Endothelial cell of umbilical vein (primary cell): ENCODE data around the gene KIF3A. TPM values are rescaled to one million over a fixed set of nuclear protein-coding genes. Genes with fewer than 3 reads are reported as not detected.

Experiments used
- BruUV-seq: library from RNA; stranded (reverse); fragments of 400-500 nt; replicated peaks from 2 replicates; lab custom pipeline; 2021; lab: Mats Ljungman, UMichigan
- CTCF ChIA-PET: fragments of 300-600, 350-600 bp; sonication (Branson Sonifier 250); formaldehyde crosslinking; loops from one replicate; lab custom pipeline; 2021; ENCODE audit warnings: antibody characterized with exemption, inconsistent platforms; lab: Charles Lee
- POLR2A ChIA-PET: fragments of 300-600, 350-600 bp; sonication (Branson Sonifier 250); formaldehyde crosslinking; loops from one replicate; lab custom pipeline; 2021; ENCODE audit warnings: antibody characterized with exemption, inconsistent platforms; lab: Charles Lee
- DNase-seq: peaks from one replicate; pipeline ENCODE4 v3.0.0-alpha.2; 2011; ENCODE audit warnings: low read depth, low spot score
- FAIRE-seq: peaks from 2 replicates; lab custom pipeline; 2011; peaks lifted over from hg19 to GRCh38; lab: Jason Lieb, UNC
- H2AFZ ChIP-seq: 2 replicates; pipeline ENCODE4 v1.6.0; 2012; ENCODE audit warnings: low read depth, low read length, control low read depth, inconsistent platforms
- H3K27ac ChIP-seq: 2 replicates; pipeline ENCODE4 v1.5.1; 2011; ENCODE audit warnings: low read depth, mild to moderate bottlenecking, control low read depth, low read length, moderate library complexity; ENCODE audit not compliant: insufficient read depth
- H3K27me3 ChIP-seq, 2 experiments: 2 replicates each; pipeline versions ENCODE4 v1.6.0 to v1.6.1; 2011; ENCODE audit warnings: low read length in 2 of 2, mixed read lengths in 1 of 2; ENCODE audit not compliant: control insufficient read depth in 2 of 2, insufficient read depth in 2 of 2
- H3K36me3 ChIP-seq, 2 experiments: 2 replicates in 1 of 2; 3 replicates in 1 of 2; pipeline ENCODE4 v1.5.1; 2011; ENCODE audit warnings: low read length in 2 of 2, mild to moderate bottlenecking in 1 of 2, moderate library complexity in 1 of 2; ENCODE audit not compliant: control insufficient read depth in 2 of 2, insufficient read depth in 2 of 2; ENCODE audit errors: extremely low read depth in 1 of 2
- H3K4me1 ChIP-seq: 3 replicates; pipeline ENCODE4 v1.5.1; 2011; ENCODE audit warnings: mild to moderate bottlenecking, low read length; ENCODE audit not compliant: control insufficient read depth, insufficient read depth; ENCODE audit errors: extremely low read depth
- H3K4me2 ChIP-seq: 2 replicates; pipeline ENCODE4 v1.6.1; 2011; ENCODE audit warnings: low read length, control low read depth, mixed read lengths; ENCODE audit not compliant: insufficient read depth
- H3K4me3 ChIP-seq, 3 experiments: fragments of 200-600 bp in 1 of 3; sonication (generic), shearing (Covaris generic) in 1 of 3; replicated peaks in 1 of 3; 2 replicates each; pipeline ENCODE4 v1.5.1; 2011 to 2016; ENCODE audit warnings: control low read depth in 3 of 3, low read length in 3 of 3, mild to moderate bottlenecking in 2 of 3, inconsistent platforms in 1 of 3, low read depth in 1 of 3, moderate library complexity in 1 of 3; ENCODE audit not compliant: insufficient read depth in 1 of 3
- H3K79me2 ChIP-seq: 2 replicates; pipeline ENCODE4 v1.6.0; 2012; ENCODE audit warnings: low read length, inconsistent platforms; ENCODE audit not compliant: control insufficient read depth, insufficient read depth
- H3K9ac ChIP-seq: replicated peaks from 2 replicates; pipeline ENCODE3; 2011; ENCODE audit warnings: low read length, control low read depth; ENCODE audit not compliant: insufficient read depth; ENCODE audit errors: extremely low read depth
- H3K9me1 ChIP-seq: replicated peaks from 3 replicates; pipeline ENCODE4 v1.6.0; 2011; ENCODE audit warnings: mild to moderate bottlenecking, low read length; ENCODE audit not compliant: control insufficient read depth, insufficient read depth; ENCODE audit errors: extremely low read depth
- H3K9me3 ChIP-seq: replicated peaks from 2 replicates; pipeline ENCODE4 v1.5.1; 2012; ENCODE audit warnings: low read length, inconsistent platforms; ENCODE audit not compliant: control insufficient read depth, insufficient read depth
- H4K20me1 ChIP-seq: replicated peaks from 2 replicates; pipeline ENCODE3; 2011; ENCODE audit warnings: mild to moderate bottlenecking, low read length; ENCODE audit not compliant: control insufficient read depth, insufficient read depth; ENCODE audit errors: extremely low read depth
- CTCF ChIP-seq, 2 donors: IDR thresholded peaks; 1 replicate in 1 of 2; 2 replicates in 1 of 2; pipeline ENCODE4 v1.5.1; 2011; ENCODE audit warnings: low read length in 2 of 2, mild to moderate bottlenecking in 2 of 2, moderate library complexity in 2 of 2, control low read depth in 1 of 2, inconsistent platforms in 1 of 2, low read depth in 1 of 2; ENCODE audit not compliant: insufficient read depth in 1 of 2; ENCODE audit errors: extremely low read depth in 1 of 2
- EZH2 ChIP-seq: IDR thresholded peaks from 2 replicates; pipeline ENCODE4 v1.6.1; 2012; ENCODE audit warnings: borderline replicate concordance, low read depth, mild to moderate bottlenecking, moderate library complexity, low read length, inconsistent platforms; ENCODE audit not compliant: severe bottlenecking
- FOS ChIP-seq: IDR thresholded peaks from 2 replicates; pipeline ENCODE4 v1.6.1; 2011; ENCODE audit warnings: mild to moderate bottlenecking, low read length, moderate library complexity, borderline replicate concordance; ENCODE audit not compliant: insufficient read depth
- GATA2 ChIP-seq: IDR thresholded peaks from 2 replicates; pipeline ENCODE4 v1.7.0; 2011; ENCODE audit warnings: low read depth, mild to moderate bottlenecking, moderate library complexity, mixed read lengths, low read length; ENCODE audit not compliant: insufficient read length, insufficient read depth
- JUN ChIP-seq: IDR thresholded peaks from 2 replicates; pipeline ENCODE4 v1.6.1; 2011; ENCODE audit warnings: borderline replicate concordance, low read depth; ENCODE audit not compliant: insufficient read length, insufficient read depth
- MAX ChIP-seq: IDR thresholded peaks from 2 replicates; pipeline ENCODE4 v1.6.1; 2011; ENCODE audit not compliant: insufficient read depth, insufficient read length
- MYC ChIP-seq: IDR thresholded peaks from one replicate; pipeline ENCODE4 v1.6.1; 2011; ENCODE audit warnings: mild to moderate bottlenecking, low read depth, low read length
- POLR2A ChIP-seq: IDR thresholded peaks from 2 replicates; pipeline ENCODE4 v1.6.1; 2012; ENCODE audit warnings: low read depth, mild to moderate bottlenecking, control low read depth, low read length
- POLR2AphosphoS5 ChIP-seq: IDR thresholded peaks from 2 replicates; pipeline ENCODE4 v1.6.1; 2012; ENCODE audit warnings: low read depth, mild to moderate bottlenecking, control low read depth, low read length, moderate library complexity; ENCODE audit not compliant: insufficient read depth
- dilution Hi-C: fragments of 300-500 bp; cut with MboI; formaldehyde crosslinking; loops from one replicate; pipeline ENCODE4 v1.15.0; 2019; ENCODE audit warnings: low sequenced_read_pairs; ENCODE audit not compliant: extremely low pct_ligation_motif_present
- intact Hi-C: fragments of 100-400 bp; cut with micrococcal nuclease; formaldehyde crosslinking; loops from one replicate; pipeline ENCODE4 v1.10.0; 2022
- polyA plus RNA-seq, 4 experiments: library from polyadenylated mRNA; depleted of rRNA in 3 of 4; stranded (reverse) in 3 of 4; unstranded in 1 of 4; fragments of >200 nt; gene quantifications; 2 replicates each; pipeline versions ENCODE4 v1.2.1 to v1.2.3, GENCODE V29; 2011 to 2012; ENCODE audit warnings: missing spikeins in 1 of 4
- total RNA-seq: library from RNA; stranded (reverse); gene quantifications from 2 replicates; pipeline ENCODE4 v1.2.3, GENCODE V29; 2021

KIF3A gene
- total and polyA plus RNA-seq, 2 donors (not counting 3 experiments of a cell fraction or from before 2014, with no cell fraction given), result 3.3 to 11.2 TPM

- CTCF ChIA-PET, result interaction anchor here (1.2 to 4.1 kb wide), 4 partner anchors 17 to 49 kb away, joined by 3 to 17 read pairs (median 10); partner anchors contain the start of gene KIF3A
- Histone ChIP-seq H4K20me1 (no peaks in the 10 kb centered on the region), H3K9ac (no peak overlapping the region)
Measured at GRCh38 chr5:132771503-132771998, 34.2 kb upstream of the KIF3A start.

More at GRCh38 chr5:132771503-132771998, 34.2 kb upstream of the KIF3A start:
- no peak for FAIRE-seq
- POLR2A ChIA-PET, result no interaction called here
- peak; percentile 19 for DNase-seq
- dilution Hi-C loops (no loop called here), intact Hi-C loops (no loop called here)
- Histone ChIP-seq H3K36me3 (no peaks in the 10 kb centered on the region), H3K9me1 (no peaks in the 10 kb centered on the region), H3K9me3 (no peaks in the 10 kb centered on the region), H3K27me3 (no peaks in the 10 kb centered on the region), H3K79me2 (peaks cover 67% of the 10 kb centered on the region), H3K4me2 (no peak overlapping the region), H3K27ac (peak overlapping the region; percentile 55), H3K4me1 (peaks cover 33% of the 10 kb centered on the region), H2AFZ (no peak overlapping the region), H3K4me3 (no peak overlapping the region)
- no TSS peak for BruUV-seq
- TF ChIP-seq JUN (no peak), FOS (no peak), POLR2A (no peak), CTCF (IDR thresholded peaks at IDR 0.05; ENCODE audit: extremely low read depth in 1 of 2, insufficient read depth in 1 of 2, low read depth in 1 of 2, low read length in 2 of 2) (no peak), EZH2 (no peak), POLR2AphosphoS5 (no peak), MAX (no peak), MYC (no peak), GATA2 (no peak)
